Chondrocyte (in vitro differentiated cells): ENCODE results near the gene MYH10. TPM values are rescaled to one million over a fixed set of nuclear protein-coding genes. Genes with fewer than 3 reads are reported as not detected.
A peak's percentile ranks its signal among the peaks of the same experiment; 100 is the strongest.

Experiments used
- DNase-seq: peaks from one replicate; pipeline ENCODE4 v3.0.0; 2021; ENCODE audit warnings: mixed read lengths, low spot score
- H3K27ac Mint-ChIP-seq: one replicate; pipeline ENCODE4 v1.8.0; 2021; ENCODE audit warnings: mild to moderate bottlenecking, moderate library complexity, mixed read lengths; ENCODE audit not compliant: unreplicated experiment
- H3K27me3 Mint-ChIP-seq: 2 replicates; pipeline ENCODE4 v1.8.0; 2021; ENCODE audit warnings: low read depth, mixed read lengths
- H3K36me3 Mint-ChIP-seq: 2 replicates; pipeline ENCODE4 v1.8.0; 2021; ENCODE audit warnings: low read depth, mixed read lengths
- H3K4me1 Mint-ChIP-seq: 2 replicates; pipeline ENCODE4 v1.8.0; 2021; ENCODE audit warnings: low read depth, mild to moderate bottlenecking, mixed read lengths
- H3K4me3 Mint-ChIP-seq: one replicate; pipeline ENCODE4 v1.8.0; 2021; ENCODE audit warnings: mild to moderate bottlenecking, moderate library complexity, mixed read lengths; ENCODE audit not compliant: unreplicated experiment
- H3K9me3 Mint-ChIP-seq: 2 replicates; pipeline ENCODE4 v1.8.0; 2021; ENCODE audit warnings: low read depth, mixed read lengths
- total RNA-seq: library from RNA; stranded (reverse); gene quantifications from 3 replicates; pipeline ENCODE4 v1.2.1, GENCODE V29; 2021
- TF ChIP-seq, protein P1 (sequence below): fragments of 200-600 bp; sonication (generic); IDR thresholded peaks from 2 replicates; pipeline ENCODE4 v1.5.0; 2021; ENCODE audit warnings: antibody characterized with exemption, mild to moderate bottlenecking, moderate library complexity

Gene MYH10
- total RNA-seq, 1 donor from 2014 or later = 296 TPM

DNA sequence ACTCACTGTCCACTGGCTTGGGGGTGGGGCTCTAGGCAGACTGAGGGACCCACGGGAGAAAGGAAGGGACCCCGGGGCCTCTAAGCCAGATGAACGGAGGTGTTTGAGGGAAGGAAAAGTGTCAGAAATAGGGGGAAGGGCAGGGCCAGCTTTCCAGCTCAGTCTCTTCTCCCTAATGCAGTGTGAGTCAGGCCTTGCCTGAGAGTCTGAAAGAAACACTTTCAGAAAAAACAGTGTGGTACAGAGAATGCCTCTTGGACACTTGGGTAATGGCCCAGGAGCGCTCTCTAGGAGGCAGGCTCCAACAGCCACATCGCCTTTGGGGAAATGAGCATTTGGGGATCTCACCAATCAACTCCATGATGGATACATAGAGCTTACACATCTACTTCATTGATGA lies 148.0 kb downstream of the MYH10 start:
- no peaks in the 10 kb centered on the region for H3K27me3 Mint-ChIP-seq
- H3K36me3 Mint-ChIP-seq = peaks cover 62% of the 10 kb centered on the region
- DNase-seq = no peak
- peak overlapping the region; percentile 59 for H3K27ac Mint-ChIP-seq
- TF ChIP-seq, protein P1, sequence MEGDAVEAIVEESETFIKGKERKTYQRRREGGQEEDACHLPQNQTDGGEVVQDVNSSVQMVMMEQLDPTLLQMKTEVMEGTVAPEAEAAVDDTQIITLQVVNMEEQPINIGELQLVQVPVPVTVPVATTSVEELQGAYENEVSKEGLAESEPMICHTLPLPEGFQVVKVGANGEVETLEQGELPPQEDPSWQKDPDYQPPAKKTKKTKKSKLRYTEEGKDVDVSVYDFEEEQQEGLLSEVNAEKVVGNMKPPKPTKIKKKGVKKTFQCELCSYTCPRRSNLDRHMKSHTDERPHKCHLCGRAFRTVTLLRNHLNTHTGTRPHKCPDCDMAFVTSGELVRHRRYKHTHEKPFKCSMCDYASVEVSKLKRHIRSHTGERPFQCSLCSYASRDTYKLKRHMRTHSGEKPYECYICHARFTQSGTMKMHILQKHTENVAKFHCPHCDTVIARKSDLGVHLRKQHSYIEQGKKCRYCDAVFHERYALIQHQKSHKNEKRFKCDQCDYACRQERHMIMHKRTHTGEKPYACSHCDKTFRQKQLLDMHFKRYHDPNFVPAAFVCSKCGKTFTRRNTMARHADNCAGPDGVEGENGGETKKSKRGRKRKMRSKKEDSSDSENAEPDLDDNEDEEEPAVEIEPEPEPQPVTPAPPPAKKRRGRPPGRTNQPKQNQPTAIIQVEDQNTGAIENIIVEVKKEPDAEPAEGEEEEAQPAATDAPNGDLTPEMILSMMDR = no peak
- peaks cover 8% of the 10 kb centered on the region for H3K9me3 Mint-ChIP-seq
- H3K4me1 Mint-ChIP-seq = no peaks in the 10 kb centered on the region
- no peak overlapping the region for H3K4me3 Mint-ChIP-seq

DNA sequence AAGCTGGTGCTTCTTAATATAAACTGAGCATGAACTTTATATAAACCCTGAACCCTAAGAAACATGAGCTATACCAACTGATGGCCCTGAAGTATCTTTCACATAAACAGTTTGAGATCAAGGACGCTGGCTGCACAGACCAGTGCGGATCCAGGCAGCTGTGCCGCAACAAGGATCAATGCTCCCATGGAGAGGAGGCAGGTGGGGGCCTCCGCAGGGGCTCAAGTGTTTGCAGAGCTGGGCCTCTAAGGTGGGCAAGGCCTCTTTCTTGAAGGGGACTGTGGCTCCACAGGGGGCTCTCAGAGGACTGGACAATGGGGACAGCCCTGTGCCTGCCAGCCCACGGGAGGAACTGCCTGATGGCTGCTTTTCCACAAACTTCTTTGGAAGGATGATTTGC lies 148.8 kb downstream of the MYH10 start:
- Mint-ChIP-seq H3K9me3 (peaks cover 8% of the 10 kb centered on the region), H3K27me3 (no peaks in the 10 kb centered on the region), H3K4me3 (no peak overlapping the region), H3K36me3 (peaks cover 59% of the 10 kb centered on the region), H3K27ac (peak overlapping the region; percentile 36), H3K4me1 (no peaks in the 10 kb centered on the region)
- TF ChIP-seq, protein P1 = no peak
- no peak for DNase-seq

DNA sequence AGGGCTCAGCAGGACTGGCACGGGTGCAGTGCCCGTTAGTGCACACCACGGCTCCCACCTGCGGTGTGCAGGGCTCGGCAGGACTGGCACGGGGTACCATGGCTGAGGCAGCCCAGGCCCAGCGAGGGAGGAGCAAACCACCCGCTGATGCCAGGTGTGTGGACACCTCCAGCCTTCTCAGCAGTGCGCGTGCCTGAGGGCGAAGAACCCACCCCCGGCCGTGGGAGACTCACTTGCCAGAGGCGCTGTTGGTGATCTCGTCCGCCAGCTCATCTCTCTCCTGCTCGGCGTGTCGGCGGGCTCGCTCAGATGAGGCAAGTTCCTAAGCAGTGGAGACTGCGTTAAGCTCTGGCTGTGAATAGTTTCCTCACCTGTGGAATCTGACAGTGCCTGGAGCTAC lies 149.4 kb downstream of the MYH10 start:
- no peak for DNase-seq
- Mint-ChIP-seq H3K27ac (no peak overlapping the region), H3K4me3 (no peak overlapping the region), H3K27me3 (no peaks in the 10 kb centered on the region), H3K9me3 (peaks cover 8% of the 10 kb centered on the region), H3K4me1 (no peaks in the 10 kb centered on the region), H3K36me3 (peaks cover 60% of the 10 kb centered on the region)
- TF ChIP-seq, protein P1 = no peak

DNA sequence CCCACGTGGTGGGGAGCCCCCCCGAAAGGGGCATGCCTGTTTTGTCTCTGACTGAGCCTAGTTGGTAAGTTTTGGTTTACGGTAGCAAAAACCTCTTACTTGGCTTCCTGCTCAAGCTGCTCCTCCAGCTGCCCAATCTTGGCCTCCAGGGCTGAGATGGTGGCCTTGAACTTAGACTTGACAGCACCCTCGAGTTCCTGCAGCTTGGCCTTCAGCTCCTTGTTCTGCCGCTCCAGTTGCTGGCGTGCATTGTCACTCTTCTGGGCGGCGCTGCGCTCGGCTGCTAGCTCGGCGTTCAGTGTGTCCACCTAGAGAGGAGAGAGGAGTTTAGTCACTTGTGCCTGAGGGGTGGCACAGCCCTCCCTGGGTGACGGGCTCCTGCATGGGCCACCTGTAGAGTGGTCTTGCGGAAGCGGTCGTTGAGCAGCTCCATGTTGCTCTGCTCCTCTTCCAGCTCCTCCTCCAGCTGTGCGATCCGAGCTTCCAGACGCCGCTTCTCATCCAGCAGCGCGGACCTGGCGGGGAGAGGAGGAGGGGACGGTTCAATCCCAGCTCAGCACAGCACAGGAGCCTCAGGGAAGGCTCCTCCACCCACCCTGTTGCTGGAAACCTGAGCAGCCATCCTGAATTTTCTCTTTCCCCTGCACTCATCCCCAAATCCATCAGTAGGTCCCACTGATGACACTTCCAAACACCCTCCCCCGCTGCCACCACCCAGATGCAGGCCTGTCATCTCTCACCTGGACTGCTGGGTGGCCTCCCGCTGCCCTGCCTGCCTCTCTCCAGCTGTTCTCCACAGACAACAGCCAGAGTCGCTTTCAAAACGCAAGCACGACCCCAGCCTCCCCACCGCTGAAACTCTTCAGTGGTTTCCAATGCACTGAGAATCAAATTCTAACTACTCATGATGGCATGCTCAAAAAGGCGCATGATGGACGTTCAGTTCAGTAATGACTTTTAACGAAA lies 150.2 kb downstream of the MYH10 start:
- H3K4me1 Mint-ChIP-seq = no peaks in the 10 kb centered on the region
- H3K4me3 Mint-ChIP-seq = no peak overlapping the region
- TF ChIP-seq, protein P1 = no peak
- no peak for DNase-seq
- H3K9me3 Mint-ChIP-seq = peaks cover 8% of the 10 kb centered on the region
- no peaks in the 10 kb centered on the region for H3K27me3 Mint-ChIP-seq
- H3K27ac Mint-ChIP-seq = no peak overlapping the region
- H3K36me3 Mint-ChIP-seq = peaks cover 59% of the 10 kb centered on the region

DNA sequence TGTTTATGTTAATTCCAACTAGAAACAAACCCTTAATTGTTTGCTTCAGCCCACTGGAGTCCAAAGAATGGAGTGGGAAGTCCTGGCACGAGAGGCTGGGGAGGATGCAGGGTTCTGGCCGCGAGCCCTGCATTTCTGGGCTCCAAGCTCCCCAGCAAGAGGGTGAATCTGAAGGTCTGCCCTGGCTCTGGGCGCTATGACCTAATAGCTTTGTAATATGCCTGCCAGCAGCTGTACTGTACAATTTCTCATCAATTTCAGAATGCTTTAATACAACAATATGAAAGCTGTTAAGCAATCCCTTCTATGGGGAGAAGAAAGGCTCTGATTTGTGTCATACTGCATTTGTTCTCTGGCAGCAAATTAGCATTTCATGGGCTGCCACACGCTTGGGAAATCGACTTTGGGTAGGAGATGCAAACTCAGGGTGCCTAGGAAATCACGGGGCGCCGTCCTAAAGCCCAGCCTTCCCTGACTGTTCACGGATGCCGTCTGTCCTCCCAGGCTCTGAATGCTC lies 151.0 kb downstream of the MYH10 start:
- Mint-ChIP-seq H3K4me3 (no peak overlapping the region), H3K27me3 (no peaks in the 10 kb centered on the region), H3K27ac (no peak overlapping the region), H3K4me1 (no peaks in the 10 kb centered on the region), H3K36me3 (peaks cover 57% of the 10 kb centered on the region), H3K9me3 (peaks cover 2% of the 10 kb centered on the region)
- TF ChIP-seq, protein P1 = no peak
- no peak for DNase-seq
